HEK293 (cell line): ENCODE results near the gene GOLIM4.

Experiments used
- GLIS2 ChIP-seq: fragments of 450-650 bp; formaldehyde crosslinking; IDR thresholded peaks from 2 replicates; pipeline ENCODE4 v1.5.1; 2016; ENCODE audit warnings: missing biosample characterization, missing genetic modification characterization
- KLF1 ChIP-seq: fragments of 450-650 bp; formaldehyde crosslinking; IDR thresholded peaks from 2 replicates; pipeline ENCODE4 v1.5.1; 2016; ENCODE audit warnings: missing biosample characterization, missing genetic modification characterization
- TSHZ1 ChIP-seq: fragments of 450-650 bp; formaldehyde crosslinking; IDR thresholded peaks from 2 replicates; pipeline ENCODE4 v1.5.1; 2016; ENCODE audit warnings: missing biosample characterization, missing genetic modification characterization, borderline replicate concordance
- WT1 ChIP-seq: fragments of 450-650 bp; formaldehyde crosslinking; IDR thresholded peaks from 2 replicates; pipeline ENCODE4 v1.5.1; 2016; ENCODE audit warnings: missing biosample characterization, missing genetic modification characterization
- ZNF132 ChIP-seq: fragments of 450-650 bp; formaldehyde crosslinking; IDR thresholded peaks from 2 replicates; pipeline ENCODE4 v1.5.1; 2017; ENCODE audit warnings: missing biosample characterization, missing genetic modification characterization, borderline replicate concordance
- ZNF133 ChIP-seq: fragments of 450-650 bp; formaldehyde crosslinking; IDR thresholded peaks from 2 replicates; pipeline ENCODE4 v1.5.1; 2016; ENCODE audit warnings: missing biosample characterization, missing genetic modification characterization
- ZNF148 ChIP-seq: fragments of 450-650 bp; formaldehyde crosslinking; IDR thresholded peaks from 2 replicates; pipeline ENCODE4 v1.5.0; 2017; ENCODE audit warnings: missing biosample characterization, missing genetic modification characterization, borderline replicate concordance
- ZNF2 ChIP-seq: fragments of 450-650 bp; formaldehyde crosslinking; IDR thresholded peaks from 2 replicates; pipeline ENCODE4 v1.5.1; 2016; ENCODE audit warnings: missing biosample characterization, missing genetic modification characterization
- ZNF202 ChIP-seq: fragments of 450-650 bp; formaldehyde crosslinking; IDR thresholded peaks from 2 replicates; pipeline ENCODE4 v1.5.1; 2016; ENCODE audit warnings: missing biosample characterization, missing genetic modification characterization, borderline replicate concordance
- ZNF211 ChIP-seq: fragments of 450-650 bp; formaldehyde crosslinking; IDR thresholded peaks from 2 replicates; pipeline ENCODE4 v1.5.1; 2016; ENCODE audit warnings: low read depth, missing biosample characterization, missing genetic modification characterization
- ZNF248 ChIP-seq: fragments of 450-650 bp; formaldehyde crosslinking; IDR thresholded peaks from 2 replicates; pipeline ENCODE4 v1.5.1; 2017; ENCODE audit warnings: missing biosample characterization, missing genetic modification characterization
- ZNF37A ChIP-seq: fragments of 450-650 bp; IDR thresholded peaks from 2 replicates; pipeline ENCODE4 v1.5.1; 2018; ENCODE audit warnings: missing biosample characterization, missing genetic modification characterization
- ZNF514 ChIP-seq: fragments of 450-650 bp; formaldehyde crosslinking; IDR thresholded peaks from 2 replicates; pipeline ENCODE4 v1.5.1; 2016; ENCODE audit warnings: missing biosample characterization, missing genetic modification characterization
- ZNF548 ChIP-seq: fragments of 450-650 bp; formaldehyde crosslinking; IDR thresholded peaks from 2 replicates; pipeline ENCODE4 v1.5.1; 2016; ENCODE audit warnings: missing biosample characterization, missing genetic modification characterization
- ZNF555 ChIP-seq: fragments of 450-650 bp; formaldehyde crosslinking; conservative IDR thresholded peaks from 2 replicates; pipeline ENCODE4 v1.5.1; 2017; ENCODE audit warnings: missing biosample characterization, mild to moderate bottlenecking, missing genetic modification characterization, inconsistent platforms
- ZNF664 ChIP-seq: fragments of 450-650 bp; formaldehyde crosslinking; IDR thresholded peaks from 2 replicates; pipeline ENCODE4 v1.5.1; 2016; ENCODE audit warnings: missing biosample characterization, missing genetic modification characterization
- ZNF776 ChIP-seq: fragments of 450-650 bp; formaldehyde crosslinking; IDR thresholded peaks from 2 replicates; pipeline ENCODE4 v1.5.0; 2017; ENCODE audit warnings: missing biosample characterization, missing genetic modification characterization, borderline replicate concordance
- ZNF837 ChIP-seq: fragments of 450-650 bp; formaldehyde crosslinking; IDR thresholded peaks from 2 replicates; pipeline ENCODE4 v1.5.1; 2016; ENCODE audit warnings: missing biosample characterization, missing genetic modification characterization
- ZXDB ChIP-seq: fragments of 450-650 bp; formaldehyde crosslinking; IDR thresholded peaks from 2 replicates; pipeline ENCODE4 v1.5.1; 2016; ENCODE audit warnings: missing biosample characterization, missing genetic modification characterization
- TF ChIP-seq, protein P1 (sequence below): fragments of 450-650 bp; formaldehyde crosslinking; IDR thresholded peaks from 2 replicates; pipeline ENCODE4 v1.5.1; 2016; ENCODE audit warnings: missing biosample characterization, missing genetic modification characterization
- TF ChIP-seq, protein P2 (sequence below): fragments of 450-650 bp; formaldehyde crosslinking; IDR thresholded peaks from 2 replicates; pipeline ENCODE4 v1.5.1; 2016; ENCODE audit warnings: missing biosample characterization, missing genetic modification characterization
- TF ChIP-seq, protein P3 (sequence below): fragments of 450-650 bp; IDR thresholded peaks from 2 replicates; pipeline ENCODE4 v1.5.1; 2018; ENCODE audit warnings: missing biosample characterization, missing genetic modification characterization
- TF ChIP-seq, protein P4 (sequence below): fragments of 450-650 bp; formaldehyde crosslinking; conservative IDR thresholded peaks from 2 replicates; pipeline ENCODE4 v1.5.1; 2016; ENCODE audit warnings: low read depth, missing biosample characterization, missing genetic modification characterization
- TF ChIP-seq, protein P5 (sequence below): fragments of 450-650 bp; formaldehyde crosslinking; IDR thresholded peaks from 2 replicates; pipeline ENCODE4 v1.5.1; 2016; ENCODE audit warnings: missing biosample characterization, missing genetic modification characterization

The GOLIM4 gene

DNA sequence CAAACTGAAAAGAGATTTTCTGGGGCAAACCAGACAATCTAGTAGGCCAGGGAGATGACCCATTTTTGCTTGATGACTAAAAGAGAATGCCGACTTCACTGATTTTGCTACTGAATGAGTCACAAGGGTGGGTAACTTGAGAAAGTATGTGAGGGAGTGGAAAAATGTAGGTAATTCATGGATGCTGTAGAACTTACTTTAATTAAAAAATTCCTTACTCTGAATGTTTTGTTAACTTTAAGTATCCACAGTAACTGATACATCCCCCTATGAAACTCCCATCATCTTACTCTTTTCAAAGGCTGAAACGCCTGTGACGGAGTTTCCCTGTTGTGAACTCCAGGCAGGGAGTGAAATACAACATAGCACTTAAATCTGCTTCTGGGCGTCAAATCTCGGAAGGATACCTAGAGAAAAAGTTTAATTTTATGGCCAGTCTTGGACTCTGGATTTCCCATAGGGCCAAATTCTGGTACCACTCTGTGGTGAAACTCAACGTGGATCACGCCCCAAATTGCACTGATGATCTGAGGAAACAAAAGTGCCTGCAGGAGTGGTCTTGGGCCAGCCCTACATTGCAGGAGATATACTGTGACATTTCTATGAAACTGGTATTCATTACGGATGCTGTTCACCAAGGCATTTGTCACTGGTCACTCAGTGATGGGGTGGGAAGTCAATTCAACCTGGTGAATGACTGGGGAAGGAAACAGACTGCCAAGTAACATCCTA lies 24.0 kb downstream of the GOLIM4 start (continued):
- TF ChIP-seq ZNF148 (tag by site-specific recombination) (no peak), ZNF132 (tag by site-specific recombination) (no peak), ZNF248 (no peak), GLIS2 (tag by site-specific recombination) (no peak), WT1 (tag by site-specific recombination) (peak; percentile 86), ZNF37A (tag by site-specific recombination) (no peak), ZNF664 (tag by site-specific recombination) (no peak), ZNF837 (tag by site-specific recombination) (no peak), ZNF548 (tag by site-specific recombination) (no peak), ZNF2 (tag by site-specific recombination) (no peak), ZNF555 (no peak), KLF1 (tag by site-specific recombination) (peak; percentile 28; the same call in 1 of the 2 replicates), ZNF202 (no peak), ZNF514 (tag by site-specific recombination) (no peak), ZNF211 (tag by site-specific recombination) (no peak), TSHZ1 (tag by site-specific recombination) (no peak; the same call in 1 of the 2 replicates), ZNF776 (tag by site-specific recombination) (no peak), ZNF133 (tag by site-specific recombination) (no peak), ZXDB (tag by site-specific recombination) (no peak)
- TF ChIP-seq, protein P1, sequence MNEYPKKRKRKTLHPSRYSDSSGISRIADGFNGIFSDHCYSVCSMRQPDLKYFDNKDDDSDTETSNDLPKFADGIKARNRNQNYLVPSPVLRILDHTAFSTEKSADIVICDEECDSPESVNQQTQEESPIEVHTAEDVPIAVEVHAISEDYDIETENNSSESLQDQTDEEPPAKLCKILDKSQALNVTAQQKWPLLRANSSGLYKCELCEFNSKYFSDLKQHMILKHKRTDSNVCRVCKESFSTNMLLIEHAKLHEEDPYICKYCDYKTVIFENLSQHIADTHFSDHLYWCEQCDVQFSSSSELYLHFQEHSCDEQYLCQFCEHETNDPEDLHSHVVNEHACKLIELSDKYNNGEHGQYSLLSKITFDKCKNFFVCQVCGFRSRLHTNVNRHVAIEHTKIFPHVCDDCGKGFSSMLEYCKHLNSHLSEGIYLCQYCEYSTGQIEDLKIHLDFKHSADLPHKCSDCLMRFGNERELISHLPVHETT (tag by site-specific recombination): no peak
- TF ChIP-seq, protein P2, sequence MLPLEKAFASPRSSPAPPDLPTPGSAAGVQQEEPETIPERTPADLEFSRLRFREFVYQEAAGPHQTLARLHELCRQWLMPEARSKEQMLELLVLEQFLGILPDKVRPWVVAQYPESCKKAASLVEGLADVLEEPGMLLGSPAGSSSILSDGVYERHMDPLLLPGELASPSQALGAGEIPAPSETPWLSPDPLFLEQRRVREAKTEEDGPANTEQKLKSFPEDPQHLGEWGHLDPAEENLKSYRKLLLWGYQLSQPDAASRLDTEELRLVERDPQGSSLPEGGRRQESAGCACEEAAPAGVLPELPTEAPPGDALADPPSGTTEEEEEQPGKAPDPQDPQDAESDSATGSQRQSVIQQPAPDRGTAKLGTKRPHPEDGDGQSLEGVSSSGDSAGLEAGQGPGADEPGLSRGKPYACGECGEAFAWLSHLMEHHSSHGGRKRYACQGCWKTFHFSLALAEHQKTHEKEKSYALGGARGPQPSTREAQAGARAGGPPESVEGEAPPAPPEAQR (tag by site-specific recombination): no peak
- TF ChIP-seq, protein P3, sequence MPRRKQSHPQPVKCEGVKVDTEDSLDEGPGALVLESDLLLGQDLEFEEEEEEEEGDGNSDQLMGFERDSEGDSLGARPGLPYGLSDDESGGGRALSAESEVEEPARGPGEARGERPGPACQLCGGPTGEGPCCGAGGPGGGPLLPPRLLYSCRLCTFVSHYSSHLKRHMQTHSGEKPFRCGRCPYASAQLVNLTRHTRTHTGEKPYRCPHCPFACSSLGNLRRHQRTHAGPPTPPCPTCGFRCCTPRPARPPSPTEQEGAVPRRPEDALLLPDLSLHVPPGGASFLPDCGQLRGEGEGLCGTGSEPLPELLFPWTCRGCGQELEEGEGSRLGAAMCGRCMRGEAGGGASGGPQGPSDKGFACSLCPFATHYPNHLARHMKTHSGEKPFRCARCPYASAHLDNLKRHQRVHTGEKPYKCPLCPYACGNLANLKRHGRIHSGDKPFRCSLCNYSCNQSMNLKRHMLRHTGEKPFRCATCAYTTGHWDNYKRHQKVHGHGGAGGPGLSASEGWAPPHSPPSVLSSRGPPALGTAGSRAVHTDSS (tag by site-specific recombination): no peak
- TF ChIP-seq, protein P4, sequence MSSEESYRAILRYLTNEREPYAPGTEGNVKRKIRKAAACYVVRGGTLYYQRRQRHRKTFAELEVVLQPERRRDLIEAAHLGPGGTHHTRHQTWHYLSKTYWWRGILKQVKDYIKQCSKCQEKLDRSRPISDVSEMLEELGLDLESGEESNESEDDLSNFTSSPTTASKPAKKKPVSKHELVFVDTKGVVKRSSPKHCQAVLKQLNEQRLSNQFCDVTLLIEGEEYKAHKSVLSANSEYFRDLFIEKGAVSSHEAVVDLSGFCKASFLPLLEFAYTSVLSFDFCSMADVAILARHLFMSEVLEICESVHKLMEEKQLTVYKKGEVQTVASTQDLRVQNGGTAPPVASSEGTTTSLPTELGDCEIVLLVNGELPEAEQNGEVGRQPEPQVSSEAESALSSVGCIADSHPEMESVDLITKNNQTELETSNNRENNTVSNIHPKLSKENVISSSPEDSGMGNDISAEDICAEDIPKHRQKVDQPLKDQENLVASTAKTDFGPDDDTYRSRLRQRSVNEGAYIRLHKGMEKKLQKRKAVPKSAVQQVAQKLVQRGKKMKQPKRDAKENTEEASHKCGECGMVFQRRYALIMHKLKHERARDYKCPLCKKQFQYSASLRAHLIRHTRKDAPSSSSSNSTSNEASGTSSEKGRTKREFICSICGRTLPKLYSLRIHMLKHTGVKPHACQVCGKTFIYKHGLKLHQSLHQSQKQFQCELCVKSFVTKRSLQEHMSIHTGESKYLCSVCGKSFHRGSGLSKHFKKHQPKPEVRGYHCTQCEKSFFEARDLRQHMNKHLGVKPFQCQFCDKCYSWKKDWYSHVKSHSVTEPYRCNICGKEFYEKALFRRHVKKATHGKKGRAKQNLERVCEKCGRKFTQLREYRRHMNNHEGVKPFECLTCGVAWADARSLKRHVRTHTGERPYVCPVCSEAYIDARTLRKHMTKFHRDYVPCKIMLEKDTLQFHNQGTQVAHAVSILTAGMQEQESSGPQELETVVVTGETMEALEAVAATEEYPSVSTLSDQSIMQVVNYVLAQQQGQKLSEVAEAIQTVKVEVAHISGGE: no peak
- TF ChIP-seq, protein P5, sequence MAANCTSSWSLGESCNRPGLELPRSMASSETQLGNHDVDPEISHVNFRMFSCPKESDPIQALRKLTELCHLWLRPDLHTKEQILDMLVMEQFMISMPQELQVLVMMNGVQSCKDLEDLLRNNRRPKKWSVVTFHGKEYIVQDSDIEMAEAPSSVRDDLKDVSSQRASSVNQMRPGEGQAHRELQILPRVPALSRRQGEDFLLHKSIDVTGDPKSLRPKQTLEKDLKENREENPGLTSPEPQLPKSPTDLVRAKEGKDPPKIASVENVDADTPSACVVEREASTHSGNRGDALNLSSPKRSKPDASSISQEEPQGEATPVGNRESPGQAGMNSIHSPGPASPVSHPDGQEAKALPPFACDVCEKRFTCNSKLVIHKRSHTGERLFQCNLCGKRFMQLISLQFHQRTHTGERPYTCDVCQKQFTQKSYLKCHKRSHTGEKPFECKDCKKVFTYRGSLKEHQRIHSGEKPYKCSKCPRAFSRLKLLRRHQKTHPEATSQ (tag by site-specific recombination): no peak
